ENCODE results near the gene FASN. TPM values are rescaled to one million over a fixed set of nuclear protein-coding genes. Genes with fewer than 3 reads are reported as not detected.

The FASN gene
- total RNA-seq, 1 donor from 2014 or later: 439 TPM

DNA sequence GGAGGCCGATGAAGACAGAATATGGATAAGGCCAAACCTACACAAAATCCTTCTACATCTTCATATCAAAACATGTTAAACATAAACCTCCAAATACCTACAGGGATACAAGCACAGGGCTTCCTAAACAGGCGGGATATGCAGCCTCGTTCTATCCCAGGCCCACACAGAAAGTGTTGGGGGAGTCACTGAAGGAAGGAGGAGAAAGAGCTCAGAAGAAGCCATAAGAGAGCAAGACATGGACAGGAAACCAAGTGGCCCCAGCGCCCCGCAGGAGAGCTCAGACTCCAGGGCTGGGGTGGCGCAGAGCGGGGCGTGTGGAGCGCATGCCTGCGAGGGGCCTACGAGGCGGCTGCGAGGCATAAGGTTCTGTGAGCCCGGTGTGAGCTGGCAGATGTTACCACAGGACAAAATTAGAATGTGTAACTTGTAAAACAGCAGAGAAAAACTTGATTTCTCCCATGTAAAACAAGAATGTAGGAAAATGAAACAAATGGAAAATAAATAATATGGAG, 11.0 kb upstream of the FASN start:
- H3K27me3 Mint-ChIP-seq (ENCODE audit: unreplicated experiment): peaks cover 4% of the 10 kb centered on the region
- no peak for DNase-seq
- H3K4me1 Mint-ChIP-seq (ENCODE audit: low read depth, unreplicated experiment): peaks cover 16% of the 10 kb centered on the region

GRCh38 chr17:82108496-82108945, 10.5 kb upstream of the FASN start:
- DNase-seq: peak; percentile 16
- Mint-ChIP-seq H3K27ac (ENCODE audit: unreplicated experiment) (peak overlapping the region; percentile 43), H3K4me3 (ENCODE audit: unreplicated experiment) (no peak overlapping the region), H3K9me3 (ENCODE audit: unreplicated experiment) (peaks cover 12% of the 10 kb centered on the region), H3K27me3 (ENCODE audit: unreplicated experiment) (peaks cover 4% of the 10 kb centered on the region), H3K4me1 (ENCODE audit: low read depth, unreplicated experiment) (peaks cover 17% of the 10 kb centered on the region), H3K36me3 (ENCODE audit: unreplicated experiment) (no peaks in the 10 kb centered on the region)
- no peak for TF ChIP-seq CTCF (IDR thresholded peaks at IDR 0.05; ENCODE audit: partially characterized antibody, unreplicated experiment)

More for the DNA sequence above, 11.0 kb upstream of the FASN start:
- H3K9me3 Mint-ChIP-seq (ENCODE audit: unreplicated experiment): peaks cover 12% of the 10 kb centered on the region
- H3K27ac Mint-ChIP-seq (ENCODE audit: unreplicated experiment): peak overlapping the region; percentile 43
- peak overlapping the region; percentile 57 for H3K4me3 Mint-ChIP-seq (ENCODE audit: unreplicated experiment)
- no peaks in the 10 kb centered on the region for H3K36me3 Mint-ChIP-seq (ENCODE audit: unreplicated experiment)
- TF ChIP-seq CTCF (IDR thresholded peaks at IDR 0.05; ENCODE audit: partially characterized antibody, unreplicated experiment): no peak

DNA sequence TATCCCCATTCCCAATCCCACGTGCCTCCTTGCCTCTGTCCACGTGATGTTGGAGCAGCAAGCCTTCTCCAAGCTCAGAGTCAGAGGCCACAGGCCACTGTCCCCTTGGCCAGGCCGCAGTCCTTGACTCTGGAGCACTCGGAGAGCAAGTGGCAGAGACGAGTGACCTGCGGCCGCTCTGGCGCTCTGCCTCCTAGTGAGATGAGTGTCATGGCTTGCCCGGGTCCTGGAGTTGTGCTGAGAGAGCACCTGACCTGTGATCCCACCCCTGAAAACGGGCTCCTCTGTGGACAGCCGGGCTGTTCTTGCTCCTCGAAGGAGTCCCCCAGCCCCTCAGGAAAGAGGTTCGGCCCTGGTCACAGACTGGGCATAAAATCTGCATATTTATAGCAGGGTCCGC, 10.0 kb upstream of the FASN start:
- Mint-ChIP-seq H3K27me3 (ENCODE audit: unreplicated experiment) (peaks cover 4% of the 10 kb centered on the region), H3K9me3 (ENCODE audit: unreplicated experiment) (peaks cover 12% of the 10 kb centered on the region), H3K27ac (ENCODE audit: unreplicated experiment) (no peak overlapping the region), H3K36me3 (ENCODE audit: unreplicated experiment) (no peaks in the 10 kb centered on the region), H3K4me1 (ENCODE audit: low read depth, unreplicated experiment) (peaks cover 17% of the 10 kb centered on the region), H3K4me3 (ENCODE audit: unreplicated experiment) (no peak overlapping the region)
- no peak for TF ChIP-seq CTCF (IDR thresholded peaks at IDR 0.05; ENCODE audit: partially characterized antibody, unreplicated experiment)
- peak; percentile 16 for DNase-seq

- Mint-ChIP-seq H3K36me3 (ENCODE audit: unreplicated experiment) (no peaks in the 10 kb centered on the region), H3K4me1 (ENCODE audit: low read depth, unreplicated experiment) (peaks cover 17% of the 10 kb centered on the region), H3K27me3 (ENCODE audit: unreplicated experiment) (peaks cover 5% of the 10 kb centered on the region), H3K9me3 (ENCODE audit: unreplicated experiment) (peaks cover 14% of the 10 kb centered on the region), H3K27ac (ENCODE audit: unreplicated experiment) (no peak overlapping the region), H3K4me3 (ENCODE audit: unreplicated experiment) (no peak overlapping the region)
- TF ChIP-seq CTCF (IDR thresholded peaks at IDR 0.05; ENCODE audit: partially characterized antibody, unreplicated experiment): no peak
- peak; percentile 22 for DNase-seq
Observed at GRCh38 chr17:82107341-82107860, 9.4 kb upstream of the FASN start.

DNA sequence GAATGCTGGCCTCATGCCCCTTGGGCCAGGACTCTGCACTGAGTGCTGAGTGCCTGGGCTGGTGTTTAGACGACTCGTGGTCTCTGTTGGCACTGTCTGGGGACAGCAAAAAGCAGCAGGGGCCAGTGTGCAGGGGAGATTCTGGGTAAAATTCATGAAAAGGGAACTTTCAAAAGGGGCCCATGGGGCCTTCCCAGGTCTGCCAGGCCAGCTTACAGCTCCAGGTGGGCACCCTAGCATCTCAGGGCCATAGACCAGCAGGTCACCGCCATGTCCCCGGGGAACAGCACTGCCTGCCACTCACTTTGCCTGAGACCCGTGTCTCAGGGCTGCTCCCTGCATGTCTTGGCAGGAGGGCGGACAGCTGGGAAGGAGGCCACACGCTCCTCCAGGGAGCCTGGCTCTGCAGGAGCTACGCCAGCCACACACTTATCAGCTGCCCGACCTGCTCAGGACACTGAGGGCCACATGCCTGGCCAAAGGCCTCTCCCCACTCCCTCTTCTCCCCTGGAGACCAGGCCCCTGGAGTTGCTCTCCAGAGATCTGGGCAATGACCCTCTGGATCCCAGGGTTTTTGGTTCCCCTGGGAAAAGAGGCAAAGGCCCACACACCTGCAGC, 8.8 kb upstream of the FASN start:
- no peaks in the 10 kb centered on the region for H3K36me3 Mint-ChIP-seq (ENCODE audit: unreplicated experiment)
- no peak for TF ChIP-seq CTCF (IDR thresholded peaks at IDR 0.05; ENCODE audit: partially characterized antibody, unreplicated experiment)
- DNase-seq: peak; percentile 44
- peak overlapping the region; percentile 82 for H3K27ac Mint-ChIP-seq (ENCODE audit: unreplicated experiment)
- peaks cover 17% of the 10 kb centered on the region for H3K4me1 Mint-ChIP-seq (ENCODE audit: low read depth, unreplicated experiment)
- peaks cover 7% of the 10 kb centered on the region for H3K27me3 Mint-ChIP-seq (ENCODE audit: unreplicated experiment)
- no peak overlapping the region for H3K4me3 Mint-ChIP-seq (ENCODE audit: unreplicated experiment)
- peaks cover 14% of the 10 kb centered on the region for H3K9me3 Mint-ChIP-seq (ENCODE audit: unreplicated experiment)
